GM18951 (cell line): ENCODE data around the gene CYP2C8.

Source experiments
- POLR2A ChIP-seq: IDR thresholded peaks from 4 replicates; pipeline ENCODE4 v1.6.1; 2011; ENCODE audit warnings: mild to moderate bottlenecking; ENCODE audit not compliant: insufficient read length, insufficient read depth; ENCODE audit errors: extremely low read depth
- in situ Hi-C: fragments of 300-500 bp; cut with MboI; formaldehyde crosslinking; loops from one replicate; pipeline ENCODE4 v1.12.0; 2022; ENCODE audit warnings: low sequenced_read_pairs, mixed read lengths, inconsistent platforms; ENCODE audit not compliant: unreplicated experiment

The CYP2C8 gene

GRCh38 chr10:95034401-95034800, 34.9 kb downstream of the CYP2C8 start:
- in situ Hi-C loops = no loop called here
- TF ChIP-seq POLR2A = no peak

GRCh38 chr10:95031656-95032055, 37.6 kb downstream of the CYP2C8 start:
- in situ Hi-C loops = no loop called here
- TF ChIP-seq POLR2A = no peak

- in situ Hi-C loops = no loop called here
- TF ChIP-seq POLR2A = no peak
Observed at GRCh38 chr10:95026461-95026860, 42.8 kb downstream of the CYP2C8 start.

- in situ Hi-C loops = no loop called here
- TF ChIP-seq POLR2A = no peak
Observed at GRCh38 chr10:94997741-94998174, 71.5 kb downstream of the CYP2C8 start.

GRCh38 chr10:94992811-94993210, 76.5 kb downstream of the CYP2C8 start:
- in situ Hi-C loops = no loop called here
- no peak for TF ChIP-seq POLR2A

GRCh38 chr10:94991243-94991888, 77.9 kb downstream of the CYP2C8 start:
- TF ChIP-seq POLR2A = no peak
- in situ Hi-C loops = no loop called here

- in situ Hi-C loops = no loop called here
- TF ChIP-seq POLR2A = no peak
Observed at GRCh38 chr10:94989192-94989591, 80.1 kb downstream of the CYP2C8 start.
